Embryonic facial prominence (tissue), 1 donor: ENCODE data around the gene TMUB1.

Experiments
- DNase-seq: peaks from one replicate; pipeline ENCODE4 v3.0.0-alpha.2; 2016; ENCODE audit errors: extremely low spot score

TMUB1 gene

GRCh38 chr7:151121380-151122170, 38.3 kb upstream of the TMUB1 start:
- DNase-seq, result no peak

- DNase-seq, result no peak
Measured at GRCh38 chr7:151120896-151121295, 37.6 kb upstream of the TMUB1 start.

GRCh38 chr7:151119902-151120301, 36.6 kb upstream of the TMUB1 start:
- DNase-seq, result no peak

- no peak for DNase-seq
Measured at GRCh38 chr7:151119055-151119415, 35.7 kb upstream of the TMUB1 start.

- no peak for DNase-seq
Measured at GRCh38 chr7:151118108-151119054, 35.1 kb upstream of the TMUB1 start.

- no peak for DNase-seq
Measured at GRCh38 chr7:151117565-151117964, 34.3 kb upstream of the TMUB1 start.

GRCh38 chr7:151116603-151117440, 33.5 kb upstream of the TMUB1 start:
- no peak for DNase-seq

- DNase-seq, result peak; percentile 43
Measured at GRCh38 chr7:151115836-151116418, 32.6 kb upstream of the TMUB1 start.

GRCh38 chr7:151115121-151115835, 32.0 kb upstream of the TMUB1 start:
- DNase-seq, result no peak

GRCh38 chr7:151114151-151115090, 31.1 kb upstream of the TMUB1 start:
- no peak for DNase-seq

GRCh38 chr7:151113344-151114150, 30.3 kb upstream of the TMUB1 start:
- DNase-seq, result no peak

GRCh38 chr7:151110941-151111645, 27.8 kb upstream of the TMUB1 start:
- no peak for DNase-seq

GRCh38 chr7:151110236-151110940, 27.1 kb upstream of the TMUB1 start:
- no peak for DNase-seq

GRCh38 chr7:151109094-151110048, 26.1 kb upstream of the TMUB1 start:
- no peak for DNase-seq

GRCh38 chr7:151107882-151108281, 24.6 kb upstream of the TMUB1 start:
- DNase-seq, result no peak
